ENCODE measurements around the gene TTC21A. TPM values are rescaled to one million over a fixed set of nuclear protein-coding genes. Genes with fewer than 3 reads are reported as not detected.

Gene TTC21A
- total RNA-seq, 1 experiment from 2014 or later: 1.2 TPM

DNA sequence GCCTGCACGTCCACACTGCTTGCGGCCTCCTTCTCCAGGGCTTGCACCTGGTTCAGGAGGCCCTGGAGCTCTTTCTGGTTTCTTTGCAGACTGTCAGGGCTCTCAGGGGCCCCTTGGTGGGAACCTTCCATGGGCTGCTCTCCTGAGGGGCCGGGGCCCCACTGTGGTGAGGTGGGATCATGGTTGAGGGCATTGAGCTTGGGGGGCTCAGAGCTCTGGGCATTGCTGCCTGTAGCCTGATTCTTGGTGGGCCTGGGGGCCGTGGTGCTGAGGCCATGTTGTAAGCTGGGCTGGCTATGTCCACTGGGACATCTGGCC is 77.4 kb downstream of the TTC21A start:
- intact Hi-C loops (cut with micrococcal nuclease): no loop called here
- DNase-seq (no peak), ATAC-seq (no peak)
- no peaks in the 10 kb centered on the region for H3K27me3 ChIP-seq (ENCODE audit: low read length)
- H3K9me2 ChIP-seq (replicated peaks; ENCODE audit: low read length): no peaks in the 10 kb centered on the region
- TF ChIP-seq EZH2phosphoT487 (IDR thresholded peaks at IDR 0.05; ENCODE audit: borderline replicate concordance, low read length) (no peak), EZH2 (IDR thresholded peaks at IDR 0.05; ENCODE audit: low read length, unreplicated experiment) (no peak), CTCF (conservative IDR thresholded peaks at IDR 0.05; ENCODE audit: low read depth, low read length) (no peak)
- no peaks in the 10 kb centered on the region for H3K36me3 ChIP-seq (ENCODE audit: low read depth, low read length)
- BruUV-seq (replicated peaks): no TSS peak
- H2AFZ ChIP-seq (ENCODE audit: low read length): no peak overlapping the region
- CTCF ChIA-PET: no interaction called here
- no peaks in the 10 kb centered on the region for H3K79me2 ChIP-seq (ENCODE audit: low read length)
- POLR2A ChIA-PET (ENCODE audit: unreplicated experiment): no interaction called here
- peaks cover 11% of the 10 kb centered on the region for H3K4me1 ChIP-seq (ENCODE audit: insufficient read depth, low read length)
- no peaks in the 10 kb centered on the region for H3K9me3 ChIP-seq (ENCODE audit: low read length)
- no peak overlapping the region for H3K9ac ChIP-seq (ENCODE audit: low read length)
- no peaks in the 10 kb centered on the region for H4K20me1 ChIP-seq (ENCODE audit: low read length)
- H3K27ac ChIP-seq (ENCODE audit: low read length): no peak overlapping the region
- no peak overlapping the region for H3K4me2 ChIP-seq (ENCODE audit: low read length)
- H3F3A ChIP-seq (ENCODE audit: low read length, unreplicated experiment): no peaks in the 10 kb centered on the region
- H3K4me3 ChIP-seq (ENCODE audit: low read length): no peak overlapping the region

GRCh38 chr3:39185326-39185958 is 78.0 kb downstream of the TTC21A start:
- Histone ChIP-seq H3F3A (ENCODE audit: low read length, unreplicated experiment) (no peaks in the 10 kb centered on the region), H4K20me1 (ENCODE audit: low read length) (no peaks in the 10 kb centered on the region), H3K9me2 (replicated peaks; ENCODE audit: low read length) (no peaks in the 10 kb centered on the region), H3K79me2 (ENCODE audit: low read length) (no peaks in the 10 kb centered on the region), H3K4me3 (ENCODE audit: low read length) (no peak overlapping the region), H3K9ac (ENCODE audit: low read length) (no peak overlapping the region), H3K27ac (ENCODE audit: low read length) (no peak overlapping the region), H3K27me3 (ENCODE audit: low read length) (no peaks in the 10 kb centered on the region), H2AFZ (ENCODE audit: low read length) (no peak overlapping the region), H3K4me1 (ENCODE audit: insufficient read depth, low read length) (peaks cover 6% of the 10 kb centered on the region), H3K36me3 (ENCODE audit: low read depth, low read length) (no peaks in the 10 kb centered on the region), H3K9me3 (ENCODE audit: low read length) (no peaks in the 10 kb centered on the region), H3K4me2 (ENCODE audit: low read length) (no peak overlapping the region)
- BruUV-seq (replicated peaks): no TSS peak
- POLR2A ChIA-PET (ENCODE audit: unreplicated experiment): no interaction called here
- TF ChIP-seq EZH2 (IDR thresholded peaks at IDR 0.05; ENCODE audit: low read length, unreplicated experiment) (no peak), EZH2phosphoT487 (IDR thresholded peaks at IDR 0.05; ENCODE audit: borderline replicate concordance, low read length) (no peak), CTCF (conservative IDR thresholded peaks at IDR 0.05; ENCODE audit: low read depth, low read length) (no peak)
- CTCF ChIA-PET: no interaction called here
- intact Hi-C loops (cut with micrococcal nuclease): no loop called here
- ATAC-seq (no peak), DNase-seq (no peak)

DNA sequence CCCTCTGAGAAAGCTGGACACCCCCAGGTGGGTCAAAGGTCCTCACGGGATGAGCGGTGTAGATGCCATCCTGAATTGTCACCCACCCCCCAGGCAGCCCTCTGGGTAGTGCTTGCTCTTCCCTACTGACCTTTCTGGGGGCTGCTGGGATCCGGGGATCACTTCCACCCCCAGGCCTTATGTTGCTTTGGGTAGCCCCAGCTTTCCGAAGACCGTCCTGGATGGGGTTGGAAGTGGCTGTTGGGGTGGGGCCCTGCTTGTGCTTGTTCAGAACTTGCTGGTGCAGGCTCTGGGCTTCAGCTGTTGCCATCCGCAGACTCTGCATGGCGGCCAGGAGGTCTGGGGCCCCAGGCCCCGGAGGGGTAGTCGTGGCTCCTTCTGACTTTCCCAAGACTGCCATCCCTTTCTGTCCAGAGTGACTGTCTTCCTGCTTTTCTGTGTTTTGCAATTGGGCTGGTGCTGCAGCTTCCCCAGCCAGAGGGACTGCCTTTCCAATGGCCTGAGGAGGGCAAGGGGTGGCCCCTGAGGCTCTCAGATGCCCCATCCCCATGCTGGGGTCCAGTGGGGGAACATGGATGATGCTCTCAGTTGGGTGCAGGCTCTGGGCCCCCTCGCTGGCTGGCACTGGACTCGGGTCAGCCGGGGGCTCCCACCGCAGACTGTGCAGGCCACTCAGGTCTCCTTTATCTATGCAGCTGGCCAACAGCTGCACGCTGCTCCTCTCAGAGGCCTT is 78.6 kb downstream of the TTC21A start:
- no peak overlapping the region for H3K9ac ChIP-seq (ENCODE audit: low read length)
- H3K36me3 ChIP-seq (ENCODE audit: low read depth, low read length): no peaks in the 10 kb centered on the region
- H2AFZ ChIP-seq (ENCODE audit: low read length): no peak overlapping the region
- ChIA-PET CTCF (no interaction called here), POLR2A (ENCODE audit: unreplicated experiment) (no interaction called here)
- no peaks in the 10 kb centered on the region for H3K9me2 ChIP-seq (replicated peaks; ENCODE audit: low read length)
- no peak overlapping the region for H3K4me3 ChIP-seq (ENCODE audit: low read length)
- TF ChIP-seq CTCF (conservative IDR thresholded peaks at IDR 0.05; ENCODE audit: low read depth, low read length): no peak
- no peak for TF ChIP-seq EZH2phosphoT487 (IDR thresholded peaks at IDR 0.05; ENCODE audit: borderline replicate concordance, low read length)
- TF ChIP-seq EZH2 (IDR thresholded peaks at IDR 0.05; ENCODE audit: low read length, unreplicated experiment): no peak
- H3K27ac ChIP-seq (ENCODE audit: low read length): no peak overlapping the region
- no peak overlapping the region for H3K4me2 ChIP-seq (ENCODE audit: low read length)
- H3K4me1 ChIP-seq (ENCODE audit: insufficient read depth, low read length): peaks cover 3% of the 10 kb centered on the region; the same call in 1 of the 2 replicates
- H3K27me3 ChIP-seq (ENCODE audit: low read length): no peaks in the 10 kb centered on the region
- H3K9me3 ChIP-seq (ENCODE audit: low read length): no peaks in the 10 kb centered on the region
- no peaks in the 10 kb centered on the region for H3F3A ChIP-seq (ENCODE audit: low read length, unreplicated experiment)
- no peaks in the 10 kb centered on the region for H4K20me1 ChIP-seq (ENCODE audit: low read length)
- intact Hi-C loops (cut with micrococcal nuclease): no loop called here
- DNase-seq: no peak
- no TSS peak for BruUV-seq (replicated peaks)
- ATAC-seq: no peak
- no peaks in the 10 kb centered on the region for H3K79me2 ChIP-seq (ENCODE audit: low read length)
